ENCODE results near the gene CROCC2. TPM values are rescaled to one million over a fixed set of nuclear protein-coding genes. Genes with fewer than 3 reads are reported as not detected.
A peak's percentile ranks its signal among the peaks of the same experiment; 100 is the strongest.

Gene CROCC2
- total RNA-seq, 4 donors from 2014 or later, result 0.10 TPM; not detected in 3

GRCh38 chr2:241000831-241001321, 94.7 kb downstream of the CROCC2 start:
- WGBS, 2 donors, result 91 to 92% methylated on average over 9 of the region's 9 CpGs

GRCh38 chr2:241001413-241002274, 95.5 kb downstream of the CROCC2 start:
- no peak overlapping the region for H3K4me3 ChIP-seq (ENCODE audit: low read depth, poor library complexity, severe bottlenecking)
- intact Hi-C loops (cut with DNase I; ENCODE audit: low total_unique reads), result no loop called here
- WGBS, 2 donors, result 92 to 93% methylated on average over 19 to 20 of the region's 21 CpGs
- TF ChIP-seq, protein P1, sequence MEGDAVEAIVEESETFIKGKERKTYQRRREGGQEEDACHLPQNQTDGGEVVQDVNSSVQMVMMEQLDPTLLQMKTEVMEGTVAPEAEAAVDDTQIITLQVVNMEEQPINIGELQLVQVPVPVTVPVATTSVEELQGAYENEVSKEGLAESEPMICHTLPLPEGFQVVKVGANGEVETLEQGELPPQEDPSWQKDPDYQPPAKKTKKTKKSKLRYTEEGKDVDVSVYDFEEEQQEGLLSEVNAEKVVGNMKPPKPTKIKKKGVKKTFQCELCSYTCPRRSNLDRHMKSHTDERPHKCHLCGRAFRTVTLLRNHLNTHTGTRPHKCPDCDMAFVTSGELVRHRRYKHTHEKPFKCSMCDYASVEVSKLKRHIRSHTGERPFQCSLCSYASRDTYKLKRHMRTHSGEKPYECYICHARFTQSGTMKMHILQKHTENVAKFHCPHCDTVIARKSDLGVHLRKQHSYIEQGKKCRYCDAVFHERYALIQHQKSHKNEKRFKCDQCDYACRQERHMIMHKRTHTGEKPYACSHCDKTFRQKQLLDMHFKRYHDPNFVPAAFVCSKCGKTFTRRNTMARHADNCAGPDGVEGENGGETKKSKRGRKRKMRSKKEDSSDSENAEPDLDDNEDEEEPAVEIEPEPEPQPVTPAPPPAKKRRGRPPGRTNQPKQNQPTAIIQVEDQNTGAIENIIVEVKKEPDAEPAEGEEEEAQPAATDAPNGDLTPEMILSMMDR (IDR thresholded peaks at IDR 0.05), result no peak
- no peak for TF ChIP-seq POLR2A (IDR thresholded peaks at IDR 0.05)
- DNase-seq (ENCODE audit: low spot score in 2 of 2), result peak; percentile 13 to 81

More at GRCh38 chr2:241000831-241001321, 94.7 kb downstream of the CROCC2 start:
- TF ChIP-seq, protein P1 (IDR thresholded peaks at IDR 0.05), result no peak
- TF ChIP-seq POLR2A (IDR thresholded peaks at IDR 0.05), result no peak
- H3K4me3 ChIP-seq (ENCODE audit: low read depth, poor library complexity, severe bottlenecking), result no peak overlapping the region
- intact Hi-C loops (cut with DNase I; ENCODE audit: low total_unique reads), result no loop called here
- peak; percentile 11 to 81 for DNase-seq (ENCODE audit: low spot score in 2 of 2)

- 86 to 89% methylated on average over 11 of the region's 11 CpGs for WGBS, 2 donors
- TF ChIP-seq, protein P1 (IDR thresholded peaks at IDR 0.05), result no peak
- no peak for TF ChIP-seq POLR2A (IDR thresholded peaks at IDR 0.05)
- H3K4me3 ChIP-seq (ENCODE audit: low read depth, poor library complexity, severe bottlenecking), result no peak overlapping the region
- DNase-seq (ENCODE audit: low spot score in 2 of 2), result peak in 1 of 2 donors; percentile 8
- intact Hi-C loops (cut with DNase I; ENCODE audit: low total_unique reads), result no loop called here
These were observed 96.3 kb downstream of the CROCC2 start for GRCh38 chr2:241002275-241003046.

DNA sequence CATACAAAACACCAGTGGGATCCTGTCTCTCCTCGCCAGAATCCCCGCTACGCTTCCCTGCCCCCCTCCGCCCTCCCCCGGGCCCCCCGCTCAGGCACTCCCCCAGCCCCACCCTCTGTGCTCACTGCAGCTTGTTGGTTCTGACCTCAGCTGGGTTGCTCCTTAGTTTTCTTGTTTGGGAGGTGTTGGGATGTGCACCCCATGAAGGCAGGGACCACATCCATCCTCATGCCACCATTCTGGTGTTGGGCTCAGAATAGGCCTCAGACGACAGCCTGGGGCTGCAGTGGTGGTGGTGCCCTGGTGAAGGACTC, 96.9 kb downstream of the CROCC2 start:
- TF ChIP-seq POLR2A (IDR thresholded peaks at IDR 0.05), result no peak
- TF ChIP-seq, protein P1 (IDR thresholded peaks at IDR 0.05), result no peak
- intact Hi-C loops (cut with DNase I; ENCODE audit: low total_unique reads), result no loop called here
- no peak overlapping the region for H3K4me3 ChIP-seq (ENCODE audit: low read depth, poor library complexity, severe bottlenecking)
- no peak for DNase-seq (ENCODE audit: low spot score in 2 of 2)
- WGBS, 2 donors, result 97 to 98% methylated on average over 7 of the region's 7 CpGs

DNA sequence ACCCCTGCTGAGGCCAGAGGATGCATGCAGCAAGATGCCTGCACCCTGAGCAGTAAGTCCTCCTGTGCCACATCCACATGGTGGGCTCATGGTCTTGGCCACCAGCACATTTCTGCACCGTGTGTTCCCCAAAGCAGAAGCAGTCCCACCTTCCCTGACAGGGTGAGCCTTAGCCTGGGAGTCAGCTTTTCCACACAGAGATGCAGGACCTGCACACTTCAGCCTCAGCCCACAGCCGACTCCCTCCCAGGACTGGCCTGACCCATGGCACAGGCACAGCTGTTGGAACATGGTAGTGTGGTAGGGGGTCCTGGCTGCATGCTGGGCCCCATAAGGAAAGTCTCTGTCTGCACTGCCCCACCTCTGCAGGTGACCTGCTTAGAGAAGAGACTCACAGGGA, 97.2 kb downstream of the CROCC2 start:
- DNase-seq (ENCODE audit: low spot score in 2 of 2), result peak in 1 of 2 donors; percentile 7
- no peak for TF ChIP-seq POLR2A (IDR thresholded peaks at IDR 0.05)
- TF ChIP-seq, protein P1 (IDR thresholded peaks at IDR 0.05), result no peak
- H3K4me3 ChIP-seq (ENCODE audit: low read depth, poor library complexity, severe bottlenecking), result no peak overlapping the region
- 100% methylated on average over 2 of the region's 2 CpGs for WGBS, 2 donors
- intact Hi-C loops (cut with DNase I; ENCODE audit: low total_unique reads), result no loop called here

Data from lower leg skin (tissue), 4 donors.